Stimulated activated naive CD8-positive, alpha-beta T cell treated with anti-CD3 and anti-CD28 coated beads, Interleukin-15, amount 100 ng/mL, for 72 hours (primary cell): ENCODE data around the gene GINS1.
A peak's percentile ranks its signal among the peaks of the same experiment; 100 is the strongest.

ENCODE experiments used
- ATAC-seq: fragments of 150-1000 bp; cut with Tn5 transposase; 2 replicates; pipeline ENCODE4 v1.10.0; 2021; ENCODE audit warnings: mild to moderate bottlenecking, moderate library complexity
- DNase-seq, 2 donors: peaks; one replicate each; pipeline ENCODE4 v3.0.0; 2021 to 2022
- H3K27ac Mint-ChIP-seq, 2 donors: one replicate each; pipeline ENCODE4 v1.8.0; 2022; ENCODE audit warnings: mild to moderate bottlenecking in 2 of 2, mixed read lengths in 2 of 2, moderate library complexity in 2 of 2
- H3K27me3 Mint-ChIP-seq: one replicate; pipeline ENCODE4 v1.8.0; 2022; ENCODE audit warnings: mixed read lengths
- H3K4me1 Mint-ChIP-seq: one replicate; pipeline ENCODE4 v1.8.0; 2022; ENCODE audit warnings: mild to moderate bottlenecking, mixed read lengths
- H3K4me3 Mint-ChIP-seq, 2 donors: one replicate each; pipeline ENCODE4 v1.8.0; 2022; ENCODE audit warnings: mild to moderate bottlenecking in 2 of 2, mixed read lengths in 2 of 2, moderate library complexity in 1 of 2
- H3K9me3 Mint-ChIP-seq, 2 donors: one replicate each; pipeline ENCODE4 v1.8.0; 2022; ENCODE audit warnings: mixed read lengths in 2 of 2

The GINS1 gene

GRCh38 chr20:25402583-25402982, 4.9 kb upstream of the GINS1 start:
- DNase-seq, result no peak
- H3K9me3 Mint-ChIP-seq, result peaks cover 10 to 33% of the 10 kb centered on the region in 2 donors
- H3K27ac Mint-ChIP-seq, result no peak overlapping the region
- no peaks in the 10 kb centered on the region for H3K27me3 Mint-ChIP-seq
- ATAC-seq, result no peak
- H3K4me1 Mint-ChIP-seq, result peaks cover 7% of the 10 kb centered on the region
- H3K4me3 Mint-ChIP-seq, result no peak overlapping the region

- Mint-ChIP-seq H3K4me3 (peak overlapping the region; percentile 88 to 97), H3K4me1 (peaks cover 22% of the 10 kb centered on the region), H3K27me3 (no peaks in the 10 kb centered on the region), H3K9me3 (peaks cover 4 to 14% of the 10 kb centered on the region in 2 donors), H3K27ac (peak overlapping the region; percentile 95 to 98)
- DNase-seq, result no peak
- no peak for ATAC-seq
Measured at GRCh38 chr20:25408170-25408547, 686 bp downstream of the GINS1 start.

- no peak overlapping the region for H3K27ac Mint-ChIP-seq
Measured at GRCh38 chr20:25408890-25409289, 1.4 kb downstream of the GINS1 start.

GRCh38 chr20:25418776-25419175, 11.3 kb downstream of the GINS1 start:
- Mint-ChIP-seq H3K4me3 (no peak overlapping the region), H3K27ac (no peak overlapping the region), H3K4me1 (peaks cover 1% of the 10 kb centered on the region), H3K9me3 (no peaks in the 10 kb centered on the region), H3K27me3 (no peaks in the 10 kb centered on the region)
- DNase-seq, result no peak
- ATAC-seq, result no peak

More at GRCh38 chr20:25408890-25409289, 1.4 kb downstream of the GINS1 start:
- H3K4me1 Mint-ChIP-seq, result peaks cover 22% of the 10 kb centered on the region
- H3K4me3 Mint-ChIP-seq, result peak overlapping the region; percentile 88 to 97
- H3K9me3 Mint-ChIP-seq, result peaks cover 0 to 7% of the 10 kb centered on the region in 2 donors
- no peaks in the 10 kb centered on the region for H3K27me3 Mint-ChIP-seq
- DNase-seq (no peak), ATAC-seq (no peak)

GRCh38 chr20:25421102-25421501, 13.6 kb downstream of the GINS1 start:
- H3K4me1 Mint-ChIP-seq, result peaks cover 16% of the 10 kb centered on the region
- DNase-seq, result no peak
- H3K27ac Mint-ChIP-seq, result no peak overlapping the region
- no peak overlapping the region for H3K4me3 Mint-ChIP-seq
- H3K9me3 Mint-ChIP-seq, result no peaks in the 10 kb centered on the region
- ATAC-seq, result no peak
- no peaks in the 10 kb centered on the region for H3K27me3 Mint-ChIP-seq

- no peaks in the 10 kb centered on the region for H3K9me3 Mint-ChIP-seq
- no peak for ATAC-seq
- H3K27ac Mint-ChIP-seq, result no peak overlapping the region
- H3K27me3 Mint-ChIP-seq, result no peaks in the 10 kb centered on the region
- no peak overlapping the region for H3K4me3 Mint-ChIP-seq
- DNase-seq, result no peak
- peaks cover 16% of the 10 kb centered on the region for H3K4me1 Mint-ChIP-seq
Measured at GRCh38 chr20:25422032-25422431, 14.6 kb downstream of the GINS1 start.

GRCh38 chr20:25424536-25424935, 17.1 kb downstream of the GINS1 start:
- Mint-ChIP-seq H3K27me3 (no peaks in the 10 kb centered on the region), H3K4me3 (no peak overlapping the region), H3K9me3 (no peaks in the 10 kb centered on the region), H3K4me1 (peaks cover 16% of the 10 kb centered on the region), H3K27ac (no peak overlapping the region)
- ATAC-seq (peak; percentile 64), DNase-seq (no peak)

- Mint-ChIP-seq H3K4me3 (no peak overlapping the region), H3K27me3 (no peaks in the 10 kb centered on the region), H3K4me1 (no peaks in the 10 kb centered on the region), H3K9me3 (no peaks in the 10 kb centered on the region), H3K27ac (no peak overlapping the region)
- ATAC-seq, result no peak
- DNase-seq, result no peak
Measured at GRCh38 chr20:25437153-25437581, 29.7 kb downstream of the GINS1 start.

GRCh38 chr20:25439328-25439727, 31.9 kb downstream of the GINS1 start:
- H3K9me3 Mint-ChIP-seq, result no peaks in the 10 kb centered on the region
- H3K27me3 Mint-ChIP-seq, result no peaks in the 10 kb centered on the region
- ATAC-seq, result no peak
- no peak overlapping the region for H3K27ac Mint-ChIP-seq
- no peak overlapping the region for H3K4me3 Mint-ChIP-seq
- H3K4me1 Mint-ChIP-seq, result no peaks in the 10 kb centered on the region
- DNase-seq, result no peak

GRCh38 chr20:25444556-25444955, 37.1 kb downstream of the GINS1 start:
- ATAC-seq (no peak), DNase-seq (no peak)
- H3K4me1 Mint-ChIP-seq, result no peaks in the 10 kb centered on the region
- no peaks in the 10 kb centered on the region for H3K27me3 Mint-ChIP-seq
- H3K9me3 Mint-ChIP-seq, result no peaks in the 10 kb centered on the region
- no peak overlapping the region for H3K4me3 Mint-ChIP-seq
- no peak overlapping the region for H3K27ac Mint-ChIP-seq

GRCh38 chr20:25447671-25448070, 40.2 kb downstream of the GINS1 start:
- no peaks in the 10 kb centered on the region for H3K27me3 Mint-ChIP-seq
- H3K4me3 Mint-ChIP-seq, result no peak overlapping the region
- H3K9me3 Mint-ChIP-seq, result no peaks in the 10 kb centered on the region
- no peaks in the 10 kb centered on the region for H3K4me1 Mint-ChIP-seq
- no peak overlapping the region for H3K27ac Mint-ChIP-seq
- DNase-seq (no peak), ATAC-seq (no peak)

GRCh38 chr20:25452333-25452732, 44.9 kb downstream of the GINS1 start:
- no peak for DNase-seq
- Mint-ChIP-seq H3K27ac (no peak overlapping the region), H3K9me3 (no peaks in the 10 kb centered on the region), H3K4me1 (no peaks in the 10 kb centered on the region), H3K4me3 (no peak overlapping the region), H3K27me3 (no peaks in the 10 kb centered on the region)
- ATAC-seq, result no peak

- Mint-ChIP-seq H3K27me3 (no peaks in the 10 kb centered on the region), H3K4me3 (no peak overlapping the region), H3K27ac (no peak overlapping the region), H3K9me3 (no peaks in the 10 kb centered on the region), H3K4me1 (no peaks in the 10 kb centered on the region)
- ATAC-seq (no peak), DNase-seq (no peak)
Measured at GRCh38 chr20:25453035-25453810, 45.8 kb downstream of the GINS1 start.

GRCh38 chr20:25454153-25454900, 46.9 kb downstream of the GINS1 start:
- DNase-seq (no peak), ATAC-seq (no peak)
- Mint-ChIP-seq H3K4me3 (no peak overlapping the region), H3K27ac (no peak overlapping the region), H3K9me3 (no peaks in the 10 kb centered on the region), H3K4me1 (no peaks in the 10 kb centered on the region), H3K27me3 (no peaks in the 10 kb centered on the region)

GRCh38 chr20:25457886-25458680, 50.6 kb downstream of the GINS1 start:
- H3K4me1 Mint-ChIP-seq, result no peaks in the 10 kb centered on the region
- H3K27ac Mint-ChIP-seq, result no peak overlapping the region
- no peak for DNase-seq
- H3K9me3 Mint-ChIP-seq, result no peaks in the 10 kb centered on the region
- no peaks in the 10 kb centered on the region for H3K27me3 Mint-ChIP-seq
- peak; percentile 24 for ATAC-seq
- no peak overlapping the region for H3K4me3 Mint-ChIP-seq
